Peyer's patch (tissue), 4 donors: Measurements from ENCODE around the gene AGO1.

Source experiments
- CTCF ChIP-seq, 6 experiments: fragments of 450-650 bp in 4 of 6; fragments of 200-600 bp in 2 of 6; sonication (generic) in 1 of 6; IDR thresholded peaks; one replicate each; pipeline ENCODE4 v1.5.1; 2017 to 2019; ENCODE audit warnings: antibody characterized with exemption in 6 of 6, mild to moderate bottlenecking in 3 of 6, moderate library complexity in 1 of 6
- POLR2A ChIP-seq, 2 donors: fragments of 450-650 bp; IDR thresholded peaks; one replicate each; pipeline ENCODE4 v1.5.1; 2017; ENCODE audit warnings: antibody characterized with exemption in 2 of 2, mild to moderate bottlenecking in 2 of 2, moderate library complexity in 2 of 2

- TF ChIP-seq CTCF (IDR thresholded peaks at IDR 0.05) (no peak), POLR2A (IDR thresholded peaks at IDR 0.05) (no peak)
Observed at GRCh38 chr1:35894656-35895055, 11.6 kb downstream of the AGO1 start.
